ENCODE measurements around the gene POLR2F. TPM values are rescaled to one million over a fixed set of nuclear protein-coding genes. Genes with fewer than 3 reads are reported as not detected.

The POLR2F gene
- total RNA-seq, 1 donor from 2014 or later = 57.9 TPM

DNA sequence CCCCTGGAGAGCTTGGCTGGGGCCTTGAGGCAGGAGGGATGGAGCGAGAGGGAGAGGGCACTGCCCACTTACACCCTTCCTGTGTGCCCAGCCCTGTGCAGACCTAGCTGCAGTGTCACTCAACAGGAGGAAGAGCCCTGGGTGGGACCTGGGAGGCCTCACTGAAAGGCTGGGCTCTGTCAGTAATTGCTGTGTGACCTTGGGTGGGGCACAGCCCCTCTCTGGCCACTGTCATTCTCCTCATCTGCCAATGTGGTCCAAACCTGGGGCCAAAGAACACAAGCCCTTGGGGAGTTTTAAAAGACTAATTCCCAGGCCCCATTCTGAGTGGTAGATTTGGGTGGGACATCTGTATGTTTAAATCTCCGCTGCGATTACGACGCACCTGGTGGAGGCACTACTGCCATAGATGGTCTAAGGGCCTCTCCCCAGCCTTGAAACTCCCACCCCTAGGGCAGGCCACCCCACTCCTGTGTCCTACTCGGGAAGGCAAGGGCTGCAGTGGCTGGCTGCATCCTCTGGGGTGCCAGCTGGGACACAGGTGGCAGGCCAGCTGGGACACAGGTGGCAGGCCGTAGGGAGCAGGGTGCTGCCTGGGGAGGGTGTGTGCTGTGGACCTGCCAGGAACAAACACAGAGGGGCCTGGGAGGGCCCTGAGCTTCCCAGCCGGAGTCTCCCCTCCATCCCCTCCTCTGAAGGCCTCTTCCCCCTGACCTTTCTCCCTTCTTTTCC is 43.2 kb downstream of the POLR2F start:
- DNase-seq (ENCODE audit: extremely low spot score in 2 of 2) = no peak

DNA sequence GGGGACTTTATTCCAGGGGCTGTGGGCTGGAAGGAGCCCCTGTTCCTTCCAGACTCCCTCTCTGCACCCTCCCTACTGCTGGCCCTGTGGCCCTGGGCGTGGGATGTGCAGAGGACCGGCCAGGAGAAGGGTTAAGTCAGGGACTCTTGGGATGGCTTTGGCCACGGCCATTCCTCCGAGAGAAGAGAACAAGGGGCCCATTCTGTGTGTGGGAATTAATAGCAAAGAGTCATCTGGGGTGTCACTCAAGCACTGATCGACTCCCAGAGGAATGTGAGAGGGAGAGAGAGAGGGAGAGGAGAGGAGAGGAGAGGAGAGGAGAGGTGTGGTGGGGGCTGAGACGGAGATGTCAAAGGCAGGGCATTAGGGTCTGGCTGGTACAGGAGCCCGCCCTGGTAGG is 45.0 kb downstream of the POLR2F start:
- Histone ChIP-seq H3K4me1 (peaks cover 30% of the 10 kb centered on the region), H3K27ac (peak overlapping the region; percentile 27), H3K9me3 (no peaks in the 10 kb centered on the region), H3K4me3 (no peak overlapping the region), H3K36me3 (no peaks in the 10 kb centered on the region), H3K27me3 (no peaks in the 10 kb centered on the region)
- no peak for DNase-seq (ENCODE audit: extremely low spot score in 2 of 2)
- TF ChIP-seq CTCF (IDR thresholded peaks at IDR 0.05) = no peak
- no peak for TF ChIP-seq POLR2A (IDR thresholded peaks at IDR 0.05)
- TF ChIP-seq POLR2AphosphoS5 (IDR thresholded peaks at IDR 0.05; ENCODE audit: insufficient read depth in 1 of 2, low read depth in 1 of 2) = no peak
- intact Hi-C loops (cut with DNase I) = no loop called here

More for the DNA sequence above, 43.2 kb downstream of the POLR2F start:
- Histone ChIP-seq H3K27me3 (no peaks in the 10 kb centered on the region), H3K9me3 (no peaks in the 10 kb centered on the region), H3K4me3 (no peak overlapping the region), H3K36me3 (no peaks in the 10 kb centered on the region), H3K4me1 (peaks cover 30% of the 10 kb centered on the region), H3K27ac (no peak overlapping the region)
- TF ChIP-seq POLR2A (IDR thresholded peaks at IDR 0.05) (no peak), CTCF (IDR thresholded peaks at IDR 0.05) (no peak), POLR2AphosphoS5 (IDR thresholded peaks at IDR 0.05; ENCODE audit: insufficient read depth in 1 of 2, low read depth in 1 of 2) (no peak)
- intact Hi-C loops (cut with DNase I) = no loop called here

GRCh38 chr22:37999236-37999635 is 45.7 kb downstream of the POLR2F start:
- TF ChIP-seq POLR2A (IDR thresholded peaks at IDR 0.05) = no peak
- TF ChIP-seq CTCF (IDR thresholded peaks at IDR 0.05) = no peak
- TF ChIP-seq POLR2AphosphoS5 (IDR thresholded peaks at IDR 0.05; ENCODE audit: insufficient read depth in 1 of 2, low read depth in 1 of 2) = no peak
- intact Hi-C loops (cut with DNase I) = no loop called here
- H3K36me3 ChIP-seq = no peaks in the 10 kb centered on the region
- H3K4me1 ChIP-seq = peaks cover 30% of the 10 kb centered on the region
- H3K4me3 ChIP-seq = no peak overlapping the region
- no peaks in the 10 kb centered on the region for H3K9me3 ChIP-seq
- no peak for DNase-seq (ENCODE audit: extremely low spot score in 2 of 2)
- H3K27me3 ChIP-seq = no peaks in the 10 kb centered on the region
- peak overlapping the region; percentile 27 for H3K27ac ChIP-seq

DNA sequence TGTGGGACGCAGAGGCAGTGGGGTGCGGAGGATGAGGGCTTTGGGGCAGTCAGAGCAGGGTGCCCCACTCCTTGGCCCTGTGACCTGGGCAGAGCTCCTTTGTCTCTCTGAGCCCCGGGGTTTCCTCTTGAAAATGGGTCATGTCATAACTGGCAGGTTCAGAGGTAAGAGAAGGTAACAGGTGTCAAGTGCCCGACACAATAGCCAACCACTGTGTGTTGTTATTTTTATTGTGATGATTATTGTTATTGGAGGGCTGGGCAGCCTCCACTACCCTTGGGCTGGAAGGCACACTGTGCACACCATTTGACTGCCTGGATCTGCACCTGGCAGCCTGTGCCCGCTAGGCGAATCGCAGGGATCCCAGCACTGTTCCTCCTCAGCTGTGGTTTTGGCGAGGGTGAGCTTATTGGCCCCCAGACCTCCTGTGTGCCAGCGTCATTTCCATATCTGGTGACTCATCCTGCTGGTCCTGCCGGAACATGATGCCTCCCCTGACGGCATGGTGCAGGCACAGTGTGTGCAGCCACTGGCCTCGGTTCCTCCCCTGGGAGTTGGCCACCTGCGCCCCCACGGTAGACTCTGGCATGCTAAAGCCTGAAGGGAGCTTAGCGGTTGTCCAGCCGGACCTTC is 46.3 kb downstream of the POLR2F start:
- intact Hi-C loops (cut with DNase I) = no loop called here
- H3K27ac ChIP-seq = peak overlapping the region; percentile 27
- peaks cover 30% of the 10 kb centered on the region for H3K4me1 ChIP-seq
- peak; percentile 9 to 19 for TF ChIP-seq POLR2AphosphoS5 (IDR thresholded peaks at IDR 0.05; ENCODE audit: insufficient read depth in 1 of 2, low read depth in 1 of 2)
- no peak for TF ChIP-seq CTCF (IDR thresholded peaks at IDR 0.05)
- TF ChIP-seq POLR2A (IDR thresholded peaks at IDR 0.05) = no peak
- DNase-seq (ENCODE audit: extremely low spot score in 2 of 2) = no peak
- H3K4me3 ChIP-seq = no peak overlapping the region
- no peaks in the 10 kb centered on the region for H3K27me3 ChIP-seq
- H3K9me3 ChIP-seq = no peaks in the 10 kb centered on the region
- H3K36me3 ChIP-seq = no peaks in the 10 kb centered on the region

- Histone ChIP-seq H3K27me3 (no peaks in the 10 kb centered on the region), H3K9me3 (no peaks in the 10 kb centered on the region), H3K4me3 (no peak overlapping the region), H3K4me1 (no peaks in the 10 kb centered on the region), H3K36me3 (no peaks in the 10 kb centered on the region), H3K27ac (no peak overlapping the region)
- intact Hi-C loops (cut with DNase I) = no loop called here
- no peak for DNase-seq (ENCODE audit: extremely low spot score in 2 of 2)
- TF ChIP-seq CTCF (IDR thresholded peaks at IDR 0.05) (no peak), POLR2A (IDR thresholded peaks at IDR 0.05) (no peak), POLR2AphosphoS5 (IDR thresholded peaks at IDR 0.05; ENCODE audit: insufficient read depth in 1 of 2, low read depth in 1 of 2) (no peak)
These were observed 52.4 kb downstream of the POLR2F start for GRCh38 chr22:38005943-38006342.

Data from vagina (tissue), 2 donors.